Hepatocyte (in vitro differentiated cells): Measurements from ENCODE around the gene KANSL3. TPM values are rescaled to one million over a fixed set of nuclear protein-coding genes. Genes with fewer than 3 reads are reported as not detected.

Source experiments
- DNase-seq: peaks from one replicate; pipeline ENCODE4 v3.0.0-alpha.2; 2016; ENCODE audit warnings: low spot score
- H2AFZ ChIP-seq: fragments of 200-600 bp; sonication (generic); 2 replicates; pipeline ENCODE4 v1.6.0; 2016; ENCODE audit warnings: antibody characterized with exemption, mild to moderate bottlenecking
- H3K27ac ChIP-seq: fragments of 200-600 bp; sonication (generic); 2 replicates; pipeline ENCODE4 v1.5.1; 2016; ENCODE audit warnings: mild to moderate bottlenecking
- H3K27me3 ChIP-seq: fragments of 200-600 bp; sonication (generic); 2 replicates; pipeline ENCODE4 v1.6.1; 2016
- H3K36me3 ChIP-seq: fragments of 200-600 bp; sonication (generic); replicated peaks from 2 replicates; pipeline ENCODE4 v1.5.1; 2016; ENCODE audit warnings: low read depth; ENCODE audit not compliant: insufficient read depth
- H3K4me1 ChIP-seq: fragments of 200-600 bp; sonication (generic); 2 replicates; pipeline ENCODE4 v1.5.1; 2016; ENCODE audit warnings: mild to moderate bottlenecking, moderate library complexity; ENCODE audit not compliant: insufficient read depth
- H3K4me2 ChIP-seq: fragments of 200-600 bp; sonication (generic); 2 replicates; pipeline ENCODE4 v1.6.0; 2016
- H3K4me3 ChIP-seq: fragments of 200-600 bp; sonication (generic); 2 replicates; pipeline ENCODE4 v1.5.1; 2016; ENCODE audit warnings: mild to moderate bottlenecking
- H3K79me2 ChIP-seq: fragments of 200-600 bp; sonication (generic); 2 replicates; pipeline ENCODE4 v1.6.0; 2017; ENCODE audit warnings: mild to moderate bottlenecking
- H3K9me2 ChIP-seq: fragments of 200-600 bp; sonication (generic); replicated peaks from 2 replicates; pipeline ENCODE4 v1.6.0; 2017; ENCODE audit warnings: mild to moderate bottlenecking; ENCODE audit not compliant: insufficient read depth
- H3K9me3 ChIP-seq: fragments of 200-600 bp; sonication (generic); 2 replicates; pipeline ENCODE4 v1.5.1; 2016; ENCODE audit warnings: low read depth, mild to moderate bottlenecking
- H4K20me1 ChIP-seq: fragments of 200-600 bp; sonication (generic); 2 replicates; pipeline ENCODE4 v1.6.0; 2016; ENCODE audit warnings: mild to moderate bottlenecking; ENCODE audit not compliant: insufficient read depth, poor library complexity, severe bottlenecking
- EZH2 ChIP-seq: fragments of 200-600 bp; sonication (generic); IDR thresholded peaks from 2 replicates; pipeline ENCODE4 v1.6.1; 2016; ENCODE audit warnings: antibody characterized with exemption, mild to moderate bottlenecking, borderline replicate concordance
- EZH2phosphoT487 ChIP-seq: fragments of 200-600 bp; sonication (generic); IDR thresholded peaks from one replicate; pipeline ENCODE4 v1.6.1; 2018; ENCODE audit warnings: antibody characterized with exemption, mild to moderate bottlenecking, low read depth, moderate library complexity; ENCODE audit not compliant: unreplicated experiment, severe bottlenecking
- WGBS: methylation state at CpG from one replicate; pipeline ENCODE4 v1.1.6; 2016; ENCODE audit warnings: low lambda C conversion rate; ENCODE audit errors: missing lambda C conversion rate; 5-methylcytosine and 5-hydroxymethylcytosine counted together
- polyA plus RNA-seq: library from polyadenylated mRNA; unstranded; fragments of >200 nt; fragmentation: Nextera tagmentation; extraction: Ambion mirVana; gene quantifications from 2 replicates; pipeline ENCODE4 v1.2.1, GENCODE V29; 2016
- total RNA-seq: library from RNA; depleted of rRNA; stranded (reverse); fragments of >200 nt; gene quantifications from 2 replicates; pipeline ENCODE4 v1.2.3, GENCODE V29; 2014
- TF ChIP-seq, protein P1 (sequence below): fragments of 200-600 bp; sonication (generic); IDR thresholded peaks from 2 replicates; pipeline ENCODE4 v1.5.1; 2016; ENCODE audit warnings: antibody characterized with exemption, mild to moderate bottlenecking; ENCODE audit not compliant: poor library complexity

KANSL3 gene
- total and polyA plus RNA-seq, 2 experiments from 2014 or later, result 18.4 to 26.7 TPM

GRCh38 chr2:96684883-96685576, 46.9 kb upstream of the KANSL3 start:
- Histone ChIP-seq H3K27ac (no peak overlapping the region), H2AFZ (no peak overlapping the region), H3K36me3 (no peaks in the 10 kb centered on the region), H3K4me3 (no peak overlapping the region), H4K20me1 (no peaks in the 10 kb centered on the region), H3K4me1 (peaks cover 22% of the 10 kb centered on the region), H3K9me2 (no peaks in the 10 kb centered on the region), H3K4me2 (peak overlapping the region; percentile 13), H3K9me3 (no peaks in the 10 kb centered on the region), H3K79me2 (no peaks in the 10 kb centered on the region), H3K27me3 (no peaks in the 10 kb centered on the region)
- 85% methylated on average over 13 of the region's 16 CpGs for WGBS
- DNase-seq, result no peak
- no peak for TF ChIP-seq EZH2
- no peak for TF ChIP-seq EZH2phosphoT487
- TF ChIP-seq, protein P1, sequence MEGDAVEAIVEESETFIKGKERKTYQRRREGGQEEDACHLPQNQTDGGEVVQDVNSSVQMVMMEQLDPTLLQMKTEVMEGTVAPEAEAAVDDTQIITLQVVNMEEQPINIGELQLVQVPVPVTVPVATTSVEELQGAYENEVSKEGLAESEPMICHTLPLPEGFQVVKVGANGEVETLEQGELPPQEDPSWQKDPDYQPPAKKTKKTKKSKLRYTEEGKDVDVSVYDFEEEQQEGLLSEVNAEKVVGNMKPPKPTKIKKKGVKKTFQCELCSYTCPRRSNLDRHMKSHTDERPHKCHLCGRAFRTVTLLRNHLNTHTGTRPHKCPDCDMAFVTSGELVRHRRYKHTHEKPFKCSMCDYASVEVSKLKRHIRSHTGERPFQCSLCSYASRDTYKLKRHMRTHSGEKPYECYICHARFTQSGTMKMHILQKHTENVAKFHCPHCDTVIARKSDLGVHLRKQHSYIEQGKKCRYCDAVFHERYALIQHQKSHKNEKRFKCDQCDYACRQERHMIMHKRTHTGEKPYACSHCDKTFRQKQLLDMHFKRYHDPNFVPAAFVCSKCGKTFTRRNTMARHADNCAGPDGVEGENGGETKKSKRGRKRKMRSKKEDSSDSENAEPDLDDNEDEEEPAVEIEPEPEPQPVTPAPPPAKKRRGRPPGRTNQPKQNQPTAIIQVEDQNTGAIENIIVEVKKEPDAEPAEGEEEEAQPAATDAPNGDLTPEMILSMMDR, result no peak

- no peak overlapping the region for H2AFZ ChIP-seq
- TF ChIP-seq EZH2phosphoT487 (no peak), EZH2 (no peak)
- TF ChIP-seq, protein P1, result no peak
- peaks cover 22% of the 10 kb centered on the region for H3K4me1 ChIP-seq
- 92% methylated on average over 13 of the region's 13 CpGs for WGBS
- H3K4me2 ChIP-seq, result no peak overlapping the region
- H3K79me2 ChIP-seq, result no peaks in the 10 kb centered on the region
- no peaks in the 10 kb centered on the region for H3K9me2 ChIP-seq
- H3K9me3 ChIP-seq, result no peaks in the 10 kb centered on the region
- H3K4me3 ChIP-seq, result no peak overlapping the region
- H3K27ac ChIP-seq, result no peak overlapping the region
- H3K36me3 ChIP-seq, result no peaks in the 10 kb centered on the region
- H4K20me1 ChIP-seq, result no peaks in the 10 kb centered on the region
- H3K27me3 ChIP-seq, result no peaks in the 10 kb centered on the region
- peak; percentile 34 for DNase-seq
Observed at GRCh38 chr2:96683972-96684820, 46.1 kb upstream of the KANSL3 start.

- no peak overlapping the region for H3K4me2 ChIP-seq
- H3K4me1 ChIP-seq, result peaks cover 22% of the 10 kb centered on the region
- H3K4me3 ChIP-seq, result no peak overlapping the region
- H3K9me3 ChIP-seq, result no peaks in the 10 kb centered on the region
- no peaks in the 10 kb centered on the region for H3K27me3 ChIP-seq
- H3K36me3 ChIP-seq, result no peaks in the 10 kb centered on the region
- H3K27ac ChIP-seq, result no peak overlapping the region
- no peaks in the 10 kb centered on the region for H3K9me2 ChIP-seq
- H4K20me1 ChIP-seq, result no peaks in the 10 kb centered on the region
- DNase-seq, result no peak
- TF ChIP-seq EZH2, result no peak
- TF ChIP-seq EZH2phosphoT487, result no peak
- WGBS, result 93% methylated on average over 4 of the region's 5 CpGs
- H3K79me2 ChIP-seq, result no peaks in the 10 kb centered on the region
- H2AFZ ChIP-seq, result no peak overlapping the region
Observed at GRCh38 chr2:96683307-96683706, 45.2 kb upstream of the KANSL3 start.

DNA sequence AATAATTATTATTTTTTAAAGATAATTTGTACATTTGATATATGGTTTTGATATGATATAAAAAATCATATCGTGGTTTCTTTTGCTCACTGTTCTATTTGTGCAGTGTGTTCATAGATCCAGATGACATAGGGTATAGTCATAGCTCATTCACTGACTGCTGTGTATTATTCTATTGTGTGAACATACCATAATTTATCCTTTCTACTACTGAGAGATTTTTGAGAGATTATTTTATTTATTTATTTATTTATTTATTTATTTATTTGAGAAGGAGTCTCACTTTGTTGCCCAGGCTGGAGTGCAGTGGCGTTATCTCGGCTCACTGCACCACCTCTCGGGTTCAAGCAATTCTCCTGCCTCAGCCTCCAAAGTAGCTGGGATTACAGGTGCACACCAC, 43.4 kb upstream of the KANSL3 start:
- Histone ChIP-seq H3K4me3 (no peak overlapping the region), H3K9me3 (no peaks in the 10 kb centered on the region), H2AFZ (no peak overlapping the region), H3K79me2 (no peaks in the 10 kb centered on the region), H3K27me3 (no peaks in the 10 kb centered on the region), H3K9me2 (no peaks in the 10 kb centered on the region), H3K4me2 (no peak overlapping the region), H3K36me3 (no peaks in the 10 kb centered on the region), H4K20me1 (no peaks in the 10 kb centered on the region), H3K4me1 (peaks cover 22% of the 10 kb centered on the region), H3K27ac (no peak overlapping the region)
- no peak for DNase-seq
- 94% methylated on average over 4 of the region's 4 CpGs for WGBS
- TF ChIP-seq EZH2phosphoT487 (no peak), EZH2 (no peak)
- TF ChIP-seq, protein P1, result no peak
